Stimulated activated CD4-positive, alpha-beta T cell treated with anti-CD3 and anti-CD28 coated beads, Interleukin-15, amount 100 ng/mL, for 48 hours (primary cell): Measurements from ENCODE around the gene HID1.
A peak's percentile ranks its signal among the peaks of the same experiment; 100 is the strongest.
"Not testable (repeated sequence)": the region's sequence is repeated elsewhere in the genome, so short reads cannot be mapped to it uniquely, and the experiment has no call there.

ENCODE experiments used
- DNase-seq, 2 donors: peaks; one replicate each; pipeline ENCODE4 v3.0.0-alpha.2; 2020; ENCODE audit warnings: low read depth in 2 of 2

HID1 gene

DNA sequence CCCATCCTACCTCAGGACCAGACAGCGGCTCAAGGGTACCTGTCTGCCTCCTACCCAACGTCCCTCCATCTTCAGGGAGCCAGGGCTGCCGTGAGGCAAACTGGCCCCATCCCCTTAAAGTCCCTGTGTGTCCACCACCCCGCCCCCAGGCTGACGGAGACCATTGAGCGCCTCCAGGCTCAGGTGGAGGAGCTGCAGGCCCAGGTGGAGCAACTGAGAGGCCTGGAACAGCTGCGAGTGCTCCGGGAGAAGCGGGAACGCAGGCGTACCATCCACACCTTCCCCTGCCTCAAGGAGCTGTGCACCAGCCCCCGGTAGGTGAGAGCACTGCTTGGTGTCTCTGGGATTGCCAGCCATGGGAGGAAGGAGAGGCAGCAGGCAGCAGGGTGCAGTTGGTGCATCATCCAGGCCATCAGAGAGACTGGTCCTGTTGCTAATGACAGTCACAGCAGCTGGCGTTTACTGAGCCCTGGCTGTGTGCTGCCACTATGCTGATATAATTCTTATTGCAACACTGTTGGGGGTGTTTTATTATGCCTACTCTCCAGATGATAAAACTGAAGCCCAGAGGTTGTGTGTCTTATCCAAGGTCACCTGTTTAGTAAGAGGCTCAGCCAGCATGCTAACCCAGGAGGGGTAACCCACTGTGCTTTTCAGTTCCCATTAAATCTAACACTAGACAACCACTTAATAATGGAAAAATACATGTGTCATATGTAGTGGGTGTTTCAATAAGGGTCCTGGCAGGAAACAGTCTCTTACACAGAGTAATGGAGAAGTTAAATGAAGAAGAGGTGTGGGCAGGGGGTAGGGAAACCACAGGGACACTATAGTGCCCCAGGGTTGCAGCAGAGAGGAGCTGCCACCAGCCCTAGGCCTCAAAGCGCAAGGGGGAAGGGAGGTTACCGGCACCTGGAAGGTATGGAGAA lies 29.6 kb upstream of the HID1 start:
- DNase-seq, result no peak

DNA sequence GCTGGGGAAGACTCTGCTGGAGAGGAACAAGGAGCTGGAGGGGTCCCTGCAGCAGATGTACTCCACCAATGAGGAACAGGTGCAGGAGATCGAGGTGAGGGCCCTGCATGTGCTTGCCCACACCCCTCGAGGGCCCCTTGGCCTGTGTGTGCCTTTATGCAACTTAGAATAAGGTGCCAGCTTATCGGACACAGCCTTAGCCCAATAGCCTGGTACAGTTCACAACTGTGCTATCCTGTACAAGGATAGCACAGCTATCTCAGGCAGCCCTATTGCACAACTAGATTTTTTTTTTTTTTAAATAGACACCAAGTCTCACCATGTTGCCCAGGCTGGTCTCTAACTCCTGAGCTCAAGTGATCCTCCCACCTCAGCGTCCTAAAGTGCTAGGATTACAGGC lies 27.0 kb upstream of the HID1 start:
- no peak for DNase-seq

GRCh38 chr17:74998783-74999182 lies 26.2 kb upstream of the HID1 start:
- DNase-seq, result no peak

DNA sequence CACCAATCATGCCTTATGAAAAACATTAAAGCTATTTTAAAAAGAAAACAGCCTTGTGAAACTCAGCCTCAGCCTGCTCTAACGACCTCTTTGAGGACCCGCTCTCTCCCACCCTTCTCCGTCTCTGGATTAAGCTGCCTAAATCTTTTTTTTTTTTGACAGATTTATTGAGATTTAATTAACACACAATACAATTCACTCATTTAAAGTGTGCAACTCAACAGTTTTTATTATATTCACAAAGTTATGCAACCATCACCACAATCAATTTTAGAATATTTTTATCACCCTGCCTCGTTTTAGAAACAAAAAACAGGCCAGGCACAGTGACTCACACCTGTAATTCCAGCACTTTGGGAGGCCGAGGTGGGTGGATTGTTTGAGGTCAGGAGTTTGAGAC lies 23.3 kb upstream of the HID1 start:
- no peak for DNase-seq

GRCh38 chr17:74994440-74994839 lies 21.9 kb upstream of the HID1 start:
- no peak for DNase-seq

DNA sequence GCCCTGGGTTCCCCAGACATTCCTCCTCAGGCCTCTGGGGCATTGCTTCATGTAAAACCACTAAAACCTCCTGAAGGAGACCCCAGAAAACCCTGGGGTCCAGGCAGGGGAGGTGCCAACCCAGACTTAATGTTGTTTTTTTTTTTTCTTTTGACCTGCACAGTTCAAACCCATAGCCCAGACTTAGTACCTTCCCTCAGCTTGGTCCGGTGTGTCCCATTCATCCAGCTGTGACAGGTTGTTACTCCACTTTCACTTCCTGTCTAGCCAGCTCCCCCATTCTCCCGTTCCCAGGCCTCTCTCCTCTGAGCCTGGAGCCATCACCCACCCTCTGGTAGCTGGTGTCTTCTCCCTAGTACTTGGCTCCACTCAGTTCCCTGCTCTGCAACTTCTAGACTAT lies 19.7 kb upstream of the HID1 start:
- DNase-seq, result no peak

DNA sequence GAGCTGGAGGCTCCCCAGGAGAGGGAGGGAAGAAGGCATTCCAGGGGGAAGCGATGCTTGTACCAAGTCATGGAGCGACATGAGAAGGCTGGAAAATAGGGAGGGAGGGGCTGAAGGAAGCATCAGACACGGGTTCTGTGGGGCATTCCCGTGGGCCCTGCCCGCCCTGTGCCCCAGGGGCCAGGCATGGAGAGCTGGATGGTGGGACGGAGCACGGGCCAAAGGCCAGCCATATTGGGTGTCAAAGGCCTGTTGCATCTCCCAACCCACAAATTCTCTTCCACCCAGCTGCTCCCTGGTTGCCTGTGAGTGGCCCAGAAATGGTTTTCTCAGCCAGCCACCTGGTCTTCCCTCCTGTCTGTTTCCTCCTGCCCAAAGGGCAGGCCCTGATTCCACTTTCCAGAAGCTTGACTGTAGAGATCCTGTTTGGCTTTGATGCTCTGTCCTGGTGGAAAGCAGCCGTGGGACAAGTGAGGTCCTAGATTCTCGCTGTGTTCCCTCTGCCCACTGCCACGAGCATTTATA lies 18.1 kb upstream of the HID1 start:
- DNase-seq, result no peak

DNA sequence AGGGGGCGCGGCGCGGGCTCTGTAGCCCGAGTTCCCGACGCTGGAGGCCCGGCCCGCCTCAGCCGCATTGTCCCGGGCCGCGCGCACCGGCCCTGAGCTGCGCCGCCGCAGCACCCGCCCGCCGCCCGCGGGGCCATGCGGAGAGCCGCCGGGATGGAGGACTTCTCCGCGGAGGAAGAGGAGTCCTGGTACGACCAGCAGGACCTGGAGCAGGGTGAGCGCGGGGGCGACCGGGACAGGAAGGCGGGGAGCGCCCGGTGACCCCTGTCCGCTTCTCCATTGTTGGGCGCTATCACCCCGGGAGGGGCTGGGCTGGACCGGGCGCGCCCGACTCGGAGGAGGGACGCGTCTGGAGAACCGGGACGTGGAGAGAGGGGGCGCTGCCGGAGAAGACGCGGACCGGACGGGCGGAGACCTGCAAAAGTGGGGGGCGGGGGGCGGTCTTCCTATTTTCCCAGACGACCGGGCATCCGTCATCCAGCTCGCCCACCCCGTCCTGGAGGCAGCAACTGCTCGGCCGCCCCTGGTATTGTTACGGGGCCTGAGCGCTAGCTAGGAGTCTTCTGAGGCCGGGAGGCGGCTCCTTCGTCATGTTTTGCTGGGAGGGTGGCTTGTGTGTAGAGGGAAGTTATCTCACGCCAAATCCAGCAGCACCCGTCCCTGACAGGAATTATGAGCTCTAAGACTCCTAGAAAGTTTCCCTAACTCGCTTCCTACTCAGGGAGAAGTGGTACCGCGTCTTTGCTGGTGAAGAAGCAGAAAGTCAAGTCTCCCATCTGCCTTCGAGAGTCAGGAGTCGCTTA lies 15.6 kb upstream of the HID1 start:
- DNase-seq, result no peak

DNA sequence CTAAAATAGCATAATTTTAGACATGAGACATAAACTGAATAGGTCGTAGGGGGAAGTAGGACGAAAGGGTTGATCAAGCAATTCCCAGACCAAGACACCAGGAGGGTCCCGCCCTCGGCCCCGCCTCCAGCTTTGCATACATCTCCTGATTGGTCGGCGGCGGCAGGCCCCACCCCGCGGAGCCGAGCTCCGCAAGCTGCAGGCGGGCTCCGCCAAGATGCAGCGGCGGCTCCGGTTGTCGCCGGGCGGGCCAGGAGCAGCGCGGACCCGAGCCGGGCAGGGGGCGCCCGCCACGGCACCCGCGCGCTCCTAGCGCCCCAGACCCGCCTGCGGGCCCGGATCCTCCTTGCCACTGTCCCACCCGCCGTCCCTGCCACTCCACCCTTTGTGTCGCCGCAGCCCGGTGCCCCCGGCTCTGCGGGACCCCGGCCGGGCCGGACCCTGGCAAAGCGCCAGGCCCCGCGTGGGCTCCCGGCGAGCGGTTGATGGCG lies 14.9 kb upstream of the HID1 start, which contains the start of gene CDR2L:
TSS of gene CDR2L (plus strand) at position 215 of the 491 bp plus-strand sequence. CDS start 412 bp downstream, outside the sequence.
- peak; percentile 79 to 90 for DNase-seq

DNA sequence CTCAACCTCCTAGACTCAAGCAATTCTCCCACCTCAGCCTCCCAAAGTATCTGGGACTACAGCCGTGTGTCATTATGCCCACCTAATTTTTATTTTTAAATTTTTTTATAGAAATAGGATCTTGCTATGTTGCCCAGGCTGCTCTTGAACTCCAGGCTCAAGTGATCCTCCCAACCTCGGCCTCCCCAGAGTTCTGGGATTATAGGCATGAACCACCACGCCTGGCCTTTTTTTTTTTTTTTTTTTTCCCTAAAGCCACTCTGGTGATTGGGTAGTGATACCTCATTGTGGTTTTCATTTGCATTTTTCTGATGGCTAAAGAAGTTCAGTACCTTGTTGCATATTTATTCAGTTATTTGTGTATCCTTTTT lies 13.6 kb upstream of the HID1 start:
- no peak for DNase-seq

DNA sequence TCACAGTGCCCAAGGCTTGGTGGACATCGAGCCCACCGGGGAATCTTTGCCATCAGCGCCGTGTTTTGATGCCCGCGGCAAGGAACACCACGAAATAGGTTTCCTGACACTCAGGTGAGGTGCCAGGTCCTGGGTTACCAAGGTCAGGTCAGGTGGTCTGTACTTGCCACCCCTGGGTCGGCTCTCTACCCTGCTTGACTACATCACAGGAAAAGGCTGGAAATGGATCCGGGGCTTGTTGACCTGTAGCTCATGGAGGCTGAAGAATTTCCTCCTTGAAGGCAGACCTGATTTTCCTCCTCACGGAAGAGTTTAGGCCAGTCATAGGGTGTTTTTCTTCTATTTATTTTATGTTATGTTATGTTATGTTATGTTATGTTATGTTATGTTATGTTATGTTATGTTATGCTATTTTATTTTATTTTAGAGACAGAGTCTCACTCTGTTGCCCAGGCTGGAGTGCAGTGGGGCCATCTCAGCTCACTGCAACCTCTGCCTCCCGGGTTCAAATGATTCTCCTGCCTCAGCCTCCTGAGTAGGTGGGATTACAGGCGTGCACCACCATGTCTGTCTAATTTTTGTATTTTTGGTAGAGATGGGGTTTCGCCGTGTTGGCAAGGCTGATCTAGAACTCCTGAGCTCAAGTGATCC lies 10.2 kb upstream of the HID1 start:
- DNase-seq, result not testable (repeated sequence)

DNA sequence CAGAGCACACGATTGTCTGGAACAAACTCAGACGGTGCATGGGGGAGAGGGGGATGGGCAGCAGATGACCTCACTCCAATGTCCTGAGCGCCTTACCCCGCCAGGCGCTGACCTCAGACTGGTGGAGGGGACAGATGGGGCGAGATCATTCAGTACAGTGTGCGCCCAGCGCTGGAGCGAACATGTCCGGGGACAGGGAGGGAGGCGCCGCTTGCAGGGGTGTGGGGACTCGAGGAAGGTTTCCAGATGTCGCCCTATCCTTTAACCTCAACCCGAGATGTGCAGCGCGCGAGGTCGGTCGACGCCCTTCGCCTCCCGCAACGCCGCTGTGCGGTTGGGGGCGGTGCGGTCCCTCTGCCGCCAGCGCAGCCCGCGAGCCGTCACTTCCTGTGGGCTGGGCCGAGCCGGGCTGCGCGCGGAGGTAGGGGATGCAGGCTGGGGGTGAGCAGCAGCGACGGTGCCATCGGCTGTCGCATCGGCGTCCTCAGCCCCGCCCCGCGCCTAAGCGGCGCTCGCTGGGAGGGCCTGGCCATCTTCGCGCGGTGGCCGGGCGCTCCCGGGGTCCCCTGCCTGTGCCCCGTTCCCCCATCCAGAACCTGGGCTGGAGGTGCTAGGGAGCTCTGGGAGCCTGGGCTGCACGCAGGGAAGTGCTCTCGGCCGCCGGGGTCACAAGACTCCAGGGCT lies 9.6 kb upstream of the HID1 start:
- DNase-seq, result peak; percentile 50 to 74

DNA sequence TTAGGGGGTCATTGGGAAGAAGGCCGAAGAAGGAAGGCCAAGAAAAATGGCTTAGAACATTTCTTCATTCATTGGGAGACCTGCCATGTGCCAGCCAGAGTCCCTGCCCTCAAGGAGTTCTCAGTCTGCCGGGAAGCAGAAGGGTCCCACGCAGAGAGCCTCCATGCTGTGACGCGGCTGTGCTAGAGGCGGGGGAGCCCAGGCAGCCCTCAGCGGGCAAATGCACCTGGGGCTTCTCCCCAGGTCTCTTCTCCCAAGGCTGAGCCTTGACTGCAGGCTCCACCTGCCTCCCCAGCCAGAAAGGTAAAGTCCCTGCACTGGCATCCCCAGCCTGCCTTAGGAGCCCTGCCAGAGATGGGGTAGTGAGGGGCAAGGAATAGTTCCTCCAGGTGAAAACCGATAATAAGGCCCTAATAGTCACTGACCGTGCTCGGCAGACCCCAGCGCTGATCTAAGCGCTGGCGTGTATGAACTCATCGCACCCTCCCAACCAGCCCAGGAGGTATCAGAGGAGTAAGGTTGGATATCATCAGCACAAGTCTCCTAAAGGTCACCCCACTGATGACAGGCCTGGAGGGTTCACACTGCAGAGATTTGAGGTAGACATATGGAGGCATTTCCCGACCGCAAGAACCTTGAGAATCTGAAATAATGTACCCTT lies 8.9 kb upstream of the HID1 start:
- no peak for DNase-seq

GRCh38 chr17:74979408-74980146 lies 7.0 kb upstream of the HID1 start:
- DNase-seq, result no peak

DNA sequence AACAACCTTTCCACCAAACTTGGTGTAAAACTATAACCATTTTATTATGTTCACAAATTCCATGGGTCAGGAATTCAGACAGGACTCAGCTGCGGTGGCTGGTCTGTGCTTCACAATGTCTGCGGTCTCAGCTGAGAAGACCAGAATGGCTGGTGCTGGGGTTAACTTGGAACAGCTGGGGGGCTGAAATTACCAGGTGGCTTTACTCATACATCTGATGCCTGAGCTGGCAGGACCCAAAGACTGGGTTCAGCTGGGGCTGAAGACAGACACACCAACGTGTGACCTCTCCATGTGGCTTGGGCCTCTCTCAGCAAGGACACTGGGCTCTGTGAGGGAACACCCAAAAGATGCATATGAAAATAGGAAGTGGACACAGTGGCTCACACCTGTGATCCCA lies 5.7 kb upstream of the HID1 start:
- DNase-seq, result no peak

DNA sequence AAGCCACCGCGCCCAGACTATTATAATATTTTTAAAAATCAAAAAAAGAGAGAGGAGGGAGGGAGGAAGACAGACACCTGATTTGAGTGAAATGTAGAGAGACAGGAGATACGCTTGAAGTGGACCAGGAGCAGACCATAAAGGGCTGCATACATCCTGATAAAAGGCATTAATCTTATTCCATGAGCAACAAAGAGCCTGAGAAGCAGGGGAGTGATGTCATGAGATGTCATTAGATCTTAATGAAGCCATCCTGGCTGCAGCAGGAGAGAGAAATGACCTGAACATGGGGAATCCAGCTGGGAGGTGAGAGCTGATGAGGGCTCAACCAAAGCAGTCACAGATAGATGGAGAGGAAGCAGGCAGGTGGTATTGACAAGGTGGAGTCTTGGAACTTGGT lies 5.2 kb upstream of the HID1 start:
- DNase-seq, result no peak

DNA sequence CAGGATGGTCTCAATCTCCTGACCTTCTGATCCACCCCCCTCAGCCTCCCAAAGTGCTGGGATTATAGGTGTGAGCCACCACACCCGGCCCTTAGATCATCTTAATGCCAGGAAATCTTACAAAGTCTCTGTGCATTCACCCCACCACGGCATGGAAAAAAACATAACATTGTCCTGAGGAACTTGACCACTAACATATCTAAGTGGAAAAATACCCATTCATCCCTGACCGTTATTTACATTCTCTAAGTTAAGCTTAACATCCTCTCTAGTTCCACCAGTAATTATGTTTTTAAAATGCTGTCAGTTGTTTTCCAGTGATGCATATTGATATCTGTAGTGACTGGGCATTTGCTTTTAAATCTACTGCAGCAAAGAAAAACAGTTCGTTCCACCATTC lies 3.4 kb upstream of the HID1 start:
- no peak for DNase-seq

- DNase-seq, result no peak
Measured at GRCh38 chr17:74972973-74973328, 392 bp upstream of the HID1 start.

DNA sequence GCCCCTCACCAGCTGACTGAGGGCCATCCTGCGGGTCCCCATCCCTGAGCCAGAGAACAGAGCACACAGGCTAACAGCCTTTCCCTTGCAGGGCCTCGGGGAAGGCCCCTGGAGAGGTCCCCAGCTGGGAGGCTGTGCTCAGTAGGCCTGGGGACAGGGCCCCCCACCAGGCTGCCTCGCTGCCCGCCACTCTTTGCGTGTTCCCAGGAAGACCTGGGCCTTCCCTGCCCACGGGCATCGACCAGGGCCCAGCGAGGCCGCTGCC lies 785 bp downstream of the HID1 start:
- DNase-seq, result no peak

DNA sequence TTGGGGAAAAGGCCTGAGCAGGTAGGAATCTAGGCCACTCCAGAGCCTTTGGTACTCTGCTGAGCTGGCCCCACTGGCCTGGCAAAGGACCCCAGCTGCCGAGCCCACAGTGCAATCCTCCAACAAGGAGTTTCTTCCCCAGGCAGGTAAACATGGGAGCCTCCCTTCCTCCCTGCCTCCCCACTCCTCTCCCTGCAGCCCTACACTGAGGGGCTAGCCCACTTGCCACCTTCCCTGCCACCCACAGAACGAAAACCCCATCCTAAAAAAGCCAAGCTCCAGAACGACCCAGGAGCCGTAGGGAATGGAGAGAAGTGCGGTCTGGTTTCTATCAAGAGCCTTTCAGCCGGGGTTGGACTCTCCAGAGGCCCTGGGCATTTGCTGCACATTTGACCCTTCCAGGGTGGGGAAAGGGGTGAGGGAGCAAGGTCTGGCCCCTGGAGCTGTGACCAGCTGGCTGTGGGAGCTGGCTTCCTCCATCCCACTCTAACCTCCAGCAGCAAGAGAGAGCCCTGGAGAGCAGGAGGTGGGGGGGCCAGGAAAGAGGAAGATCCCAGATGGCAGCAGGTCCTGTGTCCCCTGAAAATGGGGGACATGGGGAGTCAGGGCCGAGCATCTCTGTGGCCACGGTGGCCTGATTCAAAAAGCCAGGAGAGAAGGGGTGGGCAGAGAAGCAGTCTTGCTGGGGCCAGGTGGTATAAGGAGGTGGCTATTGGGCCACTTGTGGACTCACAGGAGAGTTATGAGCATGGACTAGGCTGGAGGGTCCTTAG lies 1.3 kb downstream of the HID1 start:
- no peak for DNase-seq
